ENCODE data around the gene C10orf95. TPM values are rescaled to one million over a fixed set of nuclear protein-coding genes. Genes with fewer than 3 reads are reported as not detected.
A peak's percentile ranks its signal among the peaks of the same experiment; 100 is the strongest.

C10orf95 gene
- total and polyA plus RNA-seq, 7 donors, result 0.36 to 2.4 (median 0.99) TPM; not detected in 3

DNA sequence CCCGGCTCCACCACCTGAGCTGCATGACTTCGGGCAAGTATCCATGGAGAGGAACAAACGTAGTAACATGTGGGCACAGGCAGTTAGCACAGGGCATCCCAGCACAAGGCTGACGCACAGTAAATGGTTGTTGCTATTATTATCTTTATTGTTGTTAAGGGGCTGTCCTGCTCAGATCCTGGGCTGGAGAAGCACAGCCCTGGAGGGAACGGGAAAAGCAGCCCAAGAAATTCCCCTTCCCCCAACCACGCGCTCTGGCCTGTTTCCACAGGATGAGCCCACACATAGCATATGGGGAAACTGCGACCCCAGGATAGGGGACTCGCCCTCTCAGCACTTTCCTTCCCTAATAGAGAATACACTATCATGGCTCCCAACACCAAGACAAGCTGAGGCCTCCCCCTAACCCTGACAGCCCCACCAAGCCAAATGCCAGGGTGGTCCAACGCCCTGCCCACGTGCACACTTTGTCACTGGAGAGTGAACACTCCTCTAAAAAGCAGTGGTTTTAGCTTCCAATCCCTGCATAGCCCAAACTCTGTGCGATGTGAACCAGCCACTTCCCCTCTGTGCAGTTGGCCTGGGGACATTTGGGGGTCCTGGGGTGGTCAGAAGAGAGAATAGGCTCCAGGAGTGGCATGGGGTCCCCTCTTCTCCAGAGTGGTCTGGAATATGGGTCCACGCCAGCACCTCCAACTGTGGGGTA is 43.8 kb downstream of the C10orf95 start:
- Histone ChIP-seq H3K4me1 (peaks cover 0 to 67% (median 64%) of the 10 kb centered on the region in 4 donors), H3K4me3 (peak overlapping the region; percentile 70 to 80 (median 78)), H3K9me3 (no peaks in the 10 kb centered on the region), H3K36me3 (peaks cover 11 to 21% (median 13%) of the 10 kb centered on the region in 4 donors), H3K27ac (peak overlapping the region; percentile 84 to 99 (median 98)), H3K27me3 (peaks cover 0 to 22% (median 10%) of the 10 kb centered on the region in 3 donors)
- WGBS, 2 donors, result 77 to 80% methylated on average over 13 of the region's 13 CpGs
- DNase-seq, result peak; percentile 92
- TF ChIP-seq EP300 (IDR thresholded peaks at IDR 0.05), result peak; percentile 100
- TF ChIP-seq POLR2AphosphoS5 (IDR thresholded peaks at IDR 0.05), result peak; percentile 87 to 95 (median 88)
- no peak for TF ChIP-seq POLR2A (IDR thresholded peaks at IDR 0.05)
- TF ChIP-seq CTCF (IDR thresholded peaks at IDR 0.05), result no peak
- intact Hi-C loops (cut with DNase I), result loop anchor here (1.0 kb wide), 1 partner anchor 11 kb away; no protein-coding TSS in a partner anchor

DNA sequence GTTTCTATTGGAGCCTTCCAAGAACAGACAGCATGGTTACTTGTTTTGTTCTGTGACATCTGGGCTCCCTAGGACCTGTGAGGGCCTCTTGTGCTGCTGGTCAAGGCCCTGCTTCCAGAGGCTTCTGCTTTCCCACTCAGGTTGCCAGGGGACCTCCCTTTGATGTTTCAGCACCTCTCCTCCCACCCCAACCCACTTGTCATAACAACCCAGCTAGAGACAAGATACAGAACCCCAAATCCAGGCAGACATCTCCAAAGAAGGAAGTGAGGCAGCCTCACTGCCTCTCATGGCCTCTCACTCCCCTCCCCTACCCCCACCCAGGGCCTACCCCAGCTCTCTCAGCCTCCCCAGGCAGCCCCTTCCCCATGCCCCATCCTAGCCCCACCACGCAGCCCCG is 44.5 kb downstream of the C10orf95 start:
- Histone ChIP-seq H3K27me3 (peaks cover 0 to 17% (median 7%) of the 10 kb centered on the region in 3 donors), H3K9me3 (no peaks in the 10 kb centered on the region), H3K4me3 (peak overlapping the region; percentile 14 to 80 (median 52)), H3K27ac (peak overlapping the region; percentile 84 to 99 (median 98)), H3K4me1 (peaks cover 0 to 75% (median 72%) of the 10 kb centered on the region in 4 donors), H3K36me3 (peaks cover 15 to 29% (median 20%) of the 10 kb centered on the region in 4 donors)
- peak; percentile 97 for DNase-seq
- intact Hi-C loops (cut with DNase I), result loop anchor here (1.0 kb wide), 1 partner anchor 11 kb away; no protein-coding TSS in a partner anchor
- 84 to 94% methylated on average over 2 of the region's 2 CpGs for WGBS, 2 donors
- peak; percentile 98 to 100 (median 99) for TF ChIP-seq EP300 (IDR thresholded peaks at IDR 0.05)
- TF ChIP-seq POLR2AphosphoS5 (IDR thresholded peaks at IDR 0.05), result peak; percentile 95 to 98 (median 97)
- TF ChIP-seq POLR2A (IDR thresholded peaks at IDR 0.05), result peak; percentile 35 to 67
- no peak for TF ChIP-seq CTCF (IDR thresholded peaks at IDR 0.05)

- peak in 1 of 4 donors; percentile 26 for TF ChIP-seq POLR2AphosphoS5 (IDR thresholded peaks at IDR 0.05)
- no peak for TF ChIP-seq EP300 (IDR thresholded peaks at IDR 0.05)
- Histone ChIP-seq H3K27ac (peak overlapping the region; percentile 84 to 99 (median 98)), H3K9me3 (no peaks in the 10 kb centered on the region), H3K27me3 (peaks cover 0 to 12% (median 3%) of the 10 kb centered on the region in 3 donors), H3K4me3 (no peak overlapping the region), H3K4me1 (peaks cover 0 to 81% (median 73%) of the 10 kb centered on the region in 4 donors), H3K36me3 (peaks cover 25 to 41% (median 31%) of the 10 kb centered on the region in 4 donors)
- DNase-seq, result no peak
- WGBS, 2 donors, result 66 to 72% methylated on average over 6 of the region's 6 CpGs
- intact Hi-C loops (cut with DNase I), result no loop called here
These were observed 45.7 kb downstream of the C10orf95 start for GRCh38 chr10:102405632-102406031.

- H3K9me3 ChIP-seq, result no peaks in the 10 kb centered on the region
- TF ChIP-seq POLR2AphosphoS5 (IDR thresholded peaks at IDR 0.05) (no peak), EP300 (IDR thresholded peaks at IDR 0.05) (no peak), CTCF (IDR thresholded peaks at IDR 0.05) (no peak), POLR2A (IDR thresholded peaks at IDR 0.05) (no peak)
- H3K36me3 ChIP-seq, result peaks cover 28 to 46% (median 35%) of the 10 kb centered on the region in 4 donors
- H3K27ac ChIP-seq, result peak overlapping the region; percentile 84 to 99 (median 98)
- intact Hi-C loops (cut with DNase I), result no loop called here
- H3K4me1 ChIP-seq, result peaks cover 0 to 79% (median 72%) of the 10 kb centered on the region in 4 donors
- H3K4me3 ChIP-seq, result no peak overlapping the region
- no peak for DNase-seq
- H3K27me3 ChIP-seq, result peaks cover 0 to 7% (median 0%) of the 10 kb centered on the region in 3 donors
- WGBS, 2 donors, result 81 to 89% methylated on average over 19 of the region's 19 CpGs
These were observed 46.2 kb downstream of the C10orf95 start for GRCh38 chr10:102405108-102405571.

Data from sigmoid colon (tissue), 7 donors.